Measurements from ENCODE around the gene ZNF771. TPM values are rescaled to one million over a fixed set of nuclear protein-coding genes. Genes with fewer than 3 reads are reported as not detected.

Gene ZNF771
- total and polyA plus RNA-seq, 9 of the 15 experiments (the other 6 are each of a cell fraction or from before 2014, with no cell fraction given), result 1.5 to 12.6 (median 4.4) TPM

- no peak for TF ChIP-seq ZBTB12 (CRISPR knock-in tag; IDR thresholded peaks at IDR 0.05)
- TF ChIP-seq TSHZ1 (CRISPR knock-in tag; IDR thresholded peaks at IDR 0.05), result no peak
- TF ChIP-seq ZNF146 (CRISPR knock-in tag; IDR thresholded peaks at IDR 0.05; ENCODE audit: unreplicated experiment), result no peak
- TF ChIP-seq NR2F6 (CRISPR knock-in tag; IDR thresholded peaks at IDR 0.05), result no peak
- no peak for TF ChIP-seq MNT (conservative IDR thresholded peaks at IDR 0.05)
- TF ChIP-seq NCOA1 (IDR thresholded peaks at IDR 0.05; ENCODE audit: low read depth), result no peak
- no peak for TF ChIP-seq PHF8 (IDR thresholded peaks at IDR 0.05; ENCODE audit: borderline replicate concordance, low read length)
- no peak for TF ChIP-seq PHB2 (IDR thresholded peaks at IDR 0.05; ENCODE audit: low read depth)
- TF ChIP-seq SRSF3 (IDR thresholded peaks at IDR 0.05; ENCODE audit: insufficient read depth, low read length), result no peak
- no peak for TF ChIP-seq THAP7 (CRISPR knock-in tag; IDR thresholded peaks at IDR 0.05)
- TF ChIP-seq ZBTB34 (CRISPR knock-in tag; IDR thresholded peaks at IDR 0.05), result no peak
- TF ChIP-seq TEAD1 (CRISPR knock-in tag; IDR thresholded peaks at IDR 0.05), result peak in 1 of 2 experiments; percentile 59; a peak in 1 of 4 replicates
- no peak for TF ChIP-seq ZNF583 (CRISPR knock-in tag; IDR thresholded peaks at IDR 0.05)
- no peak for TF ChIP-seq ARID1B (IDR thresholded peaks at IDR 0.05)
- no peak for TF ChIP-seq ZBTB5 (IDR thresholded peaks at IDR 0.05)
- no peak for TF ChIP-seq RBFOX2 (IDR thresholded peaks at IDR 0.05; ENCODE audit: low read depth, low read length)
- TF ChIP-seq TAF1 (IDR thresholded peaks at IDR 0.05; ENCODE audit: control insufficient read depth, extremely low read depth, insufficient read depth, low read length, severe bottlenecking), result no peak
Observed at GRCh38 chr16:30377050-30377811, 30.2 kb upstream of the ZNF771 start (continued).

All from K562 (cell line).